ENCODE measurements around the gene LAMC2. TPM values are rescaled to one million over a fixed set of nuclear protein-coding genes. Genes with fewer than 3 reads are reported as not detected.
"Not testable (repeated sequence)": the region's sequence is repeated elsewhere in the genome, so short reads cannot be mapped to it uniquely, and the experiment has no call there.

The LAMC2 gene
- total RNA-seq, 1 donor from 2014 or later: 1.2 TPM

DNA sequence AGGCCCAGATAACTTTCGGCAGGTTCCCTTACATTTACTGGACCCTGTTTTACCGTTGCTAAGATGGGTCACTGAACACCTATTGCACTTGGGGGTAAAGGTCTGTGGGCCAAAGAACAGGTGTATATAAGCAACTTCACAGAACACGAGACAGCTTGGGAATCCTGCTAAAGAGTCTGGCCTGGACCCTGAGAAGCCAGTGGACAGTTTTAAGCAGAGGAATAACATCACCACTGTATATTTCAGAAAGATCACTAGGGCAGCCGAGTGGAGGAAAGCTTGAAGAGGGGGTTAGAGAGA is 54.4 kb downstream of the LAMC2 start:
- Histone ChIP-seq H3K36me3 (no peaks in the 10 kb centered on the region), H3K27me3 (ENCODE audit: low read depth) (no peaks in the 10 kb centered on the region), H3K4me1 (peaks cover 45% of the 10 kb centered on the region), H3K27ac (replicated peaks) (peak overlapping the region; percentile 86), H3K9me3 (replicated peaks) (no peaks in the 10 kb centered on the region), H3K4me3 (no peak overlapping the region)
- DNase-seq: no peak
- TF ChIP-seq, protein P1, sequence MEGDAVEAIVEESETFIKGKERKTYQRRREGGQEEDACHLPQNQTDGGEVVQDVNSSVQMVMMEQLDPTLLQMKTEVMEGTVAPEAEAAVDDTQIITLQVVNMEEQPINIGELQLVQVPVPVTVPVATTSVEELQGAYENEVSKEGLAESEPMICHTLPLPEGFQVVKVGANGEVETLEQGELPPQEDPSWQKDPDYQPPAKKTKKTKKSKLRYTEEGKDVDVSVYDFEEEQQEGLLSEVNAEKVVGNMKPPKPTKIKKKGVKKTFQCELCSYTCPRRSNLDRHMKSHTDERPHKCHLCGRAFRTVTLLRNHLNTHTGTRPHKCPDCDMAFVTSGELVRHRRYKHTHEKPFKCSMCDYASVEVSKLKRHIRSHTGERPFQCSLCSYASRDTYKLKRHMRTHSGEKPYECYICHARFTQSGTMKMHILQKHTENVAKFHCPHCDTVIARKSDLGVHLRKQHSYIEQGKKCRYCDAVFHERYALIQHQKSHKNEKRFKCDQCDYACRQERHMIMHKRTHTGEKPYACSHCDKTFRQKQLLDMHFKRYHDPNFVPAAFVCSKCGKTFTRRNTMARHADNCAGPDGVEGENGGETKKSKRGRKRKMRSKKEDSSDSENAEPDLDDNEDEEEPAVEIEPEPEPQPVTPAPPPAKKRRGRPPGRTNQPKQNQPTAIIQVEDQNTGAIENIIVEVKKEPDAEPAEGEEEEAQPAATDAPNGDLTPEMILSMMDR (IDR thresholded peaks at IDR 0.05; ENCODE audit: borderline replicate concordance): no peak
- intact Hi-C loops (cut with micrococcal nuclease): no loop called here

- intact Hi-C loops (cut with micrococcal nuclease): not testable (repeated sequence)
Observed at GRCh38 chr1:183240853-183241252, 54.8 kb downstream of the LAMC2 start.

GRCh38 chr1:183241471-183241870 is 55.4 kb downstream of the LAMC2 start:
- Histone ChIP-seq H3K4me3 (no peak overlapping the region), H3K9me3 (replicated peaks) (no peaks in the 10 kb centered on the region), H3K4me1 (peaks cover 48% of the 10 kb centered on the region), H3K27me3 (ENCODE audit: low read depth) (no peaks in the 10 kb centered on the region), H3K27ac (replicated peaks) (peak overlapping the region; percentile 86), H3K36me3 (no peaks in the 10 kb centered on the region)
- TF ChIP-seq, protein P1 (IDR thresholded peaks at IDR 0.05; ENCODE audit: borderline replicate concordance): no peak
- DNase-seq: no peak
- intact Hi-C loops (cut with micrococcal nuclease): no loop called here

More at GRCh38 chr1:183240853-183241252, 54.8 kb downstream of the LAMC2 start:
- not testable (repeated sequence) for H3K36me3 ChIP-seq; H3K27me3 ChIP-seq (ENCODE audit: low read depth); DNase-seq; H3K9me3 ChIP-seq (replicated peaks); H3K4me3 ChIP-seq
- H3K27ac ChIP-seq (replicated peaks): peak overlapping the region; percentile 86
- peaks cover 47% of the 10 kb centered on the region for H3K4me1 ChIP-seq

GRCh38 chr1:183242556-183242955 is 56.5 kb downstream of the LAMC2 start:
- H3K4me1 ChIP-seq: peaks cover 48% of the 10 kb centered on the region
- peak overlapping the region; percentile 86 for H3K27ac ChIP-seq (replicated peaks)
- no peaks in the 10 kb centered on the region for H3K9me3 ChIP-seq (replicated peaks)
- H3K4me3 ChIP-seq: no peak overlapping the region
- H3K27me3 ChIP-seq (ENCODE audit: low read depth): no peaks in the 10 kb centered on the region
- TF ChIP-seq, protein P1 (IDR thresholded peaks at IDR 0.05; ENCODE audit: borderline replicate concordance): no peak
- no peaks in the 10 kb centered on the region for H3K36me3 ChIP-seq
- no peak for DNase-seq
- intact Hi-C loops (cut with micrococcal nuclease): no loop called here

- TF ChIP-seq, protein P1 (IDR thresholded peaks at IDR 0.05; ENCODE audit: borderline replicate concordance): no peak
- no peaks in the 10 kb centered on the region for H3K9me3 ChIP-seq (replicated peaks)
- H3K36me3 ChIP-seq: no peaks in the 10 kb centered on the region
- H3K27ac ChIP-seq (replicated peaks): peak overlapping the region; percentile 86
- DNase-seq: peak; percentile 74
- H3K27me3 ChIP-seq (ENCODE audit: low read depth): no peaks in the 10 kb centered on the region
- peaks cover 48% of the 10 kb centered on the region for H3K4me1 ChIP-seq
- H3K4me3 ChIP-seq: no peak overlapping the region
- intact Hi-C loops (cut with micrococcal nuclease): no loop called here
Observed at GRCh38 chr1:183243161-183244050, 57.3 kb downstream of the LAMC2 start.

DNA sequence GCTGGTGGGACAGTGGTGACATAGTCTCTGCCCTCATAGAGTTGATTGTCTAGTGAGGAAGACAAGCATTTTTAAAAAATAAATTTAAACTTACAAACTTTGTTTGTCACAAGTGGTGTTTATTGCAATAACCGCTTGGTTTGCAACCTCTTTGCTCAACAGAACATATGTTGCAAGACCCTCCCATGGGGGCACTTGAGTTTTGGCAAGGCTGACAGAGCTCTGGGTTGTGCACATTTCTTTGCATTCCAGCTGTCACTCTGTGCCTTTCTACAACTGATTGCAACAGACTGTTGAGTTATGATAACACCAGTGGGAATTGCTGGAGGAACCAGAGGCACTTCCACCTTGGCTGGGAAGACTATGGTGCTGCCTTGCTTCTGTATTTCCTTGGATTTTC is 58.4 kb downstream of the LAMC2 start:
- DNase-seq: peak; percentile 90
- peak overlapping the region; percentile 86 for H3K27ac ChIP-seq (replicated peaks)
- no peak overlapping the region for H3K4me3 ChIP-seq
- TF ChIP-seq, protein P1 (IDR thresholded peaks at IDR 0.05; ENCODE audit: borderline replicate concordance): no peak
- H3K4me1 ChIP-seq: peaks cover 40% of the 10 kb centered on the region
- no peaks in the 10 kb centered on the region for H3K27me3 ChIP-seq (ENCODE audit: low read depth)
- no peaks in the 10 kb centered on the region for H3K9me3 ChIP-seq (replicated peaks)
- intact Hi-C loops (cut with micrococcal nuclease): no loop called here
- H3K36me3 ChIP-seq: no peaks in the 10 kb centered on the region
